ENCODE data around the gene SPDEF. TPM values are rescaled to one million over a fixed set of nuclear protein-coding genes. Genes with fewer than 3 reads are reported as not detected.

SPDEF gene
- polyA plus RNA-seq, 1 donor from 2014 or later, result not detected

DNA sequence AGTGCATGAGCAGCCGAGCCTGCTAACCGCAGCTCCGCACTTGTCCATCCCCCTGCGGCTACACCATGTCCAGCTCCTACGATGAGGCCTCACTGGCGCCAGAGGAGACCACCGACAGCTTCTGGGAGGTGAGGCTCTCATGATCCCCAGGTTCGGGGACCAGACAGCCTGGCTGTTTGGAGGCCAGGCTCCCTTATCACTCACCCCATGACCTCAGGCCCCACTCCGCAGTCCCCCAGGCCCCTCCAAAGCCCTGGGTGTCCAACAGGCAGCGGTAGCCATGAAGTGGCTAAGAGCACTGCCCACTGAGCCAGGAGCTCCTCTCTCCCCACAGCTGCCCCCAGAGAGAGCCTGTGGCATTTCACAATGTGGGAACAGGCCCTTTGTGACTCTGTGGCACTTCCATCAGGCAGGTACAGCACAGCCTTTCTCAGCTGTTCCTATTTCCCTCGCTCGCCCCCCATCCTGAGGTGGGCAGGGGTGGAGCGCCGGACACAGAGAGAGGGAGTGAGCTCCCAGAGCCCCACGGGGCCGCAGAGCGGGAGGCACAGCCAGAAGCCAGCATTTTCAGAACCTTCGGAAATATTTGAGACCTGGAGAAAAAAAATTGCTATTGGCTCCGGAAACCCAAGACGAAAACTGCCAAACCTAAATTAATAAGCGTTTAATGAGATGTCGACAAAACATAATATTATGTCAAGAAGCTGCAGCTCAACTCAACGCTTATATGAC lies 29.7 kb downstream of the SPDEF start:
- peak overlapping the region in 1 of 4 donors; percentile 83 for H3K4me3 Mint-ChIP-seq
- H3K27me3 Mint-ChIP-seq, result no peaks in the 10 kb centered on the region
- peaks cover 0 to 2% (median 0%) of the 10 kb centered on the region in 3 donors for H3K4me1 Mint-ChIP-seq
- H3K36me3 Mint-ChIP-seq, result peaks cover 3% of the 10 kb centered on the region
- peaks cover 0 to 2% (median 0%) of the 10 kb centered on the region in 3 donors for H3K9me3 Mint-ChIP-seq
- no peak overlapping the region for H3K27ac Mint-ChIP-seq

DNA sequence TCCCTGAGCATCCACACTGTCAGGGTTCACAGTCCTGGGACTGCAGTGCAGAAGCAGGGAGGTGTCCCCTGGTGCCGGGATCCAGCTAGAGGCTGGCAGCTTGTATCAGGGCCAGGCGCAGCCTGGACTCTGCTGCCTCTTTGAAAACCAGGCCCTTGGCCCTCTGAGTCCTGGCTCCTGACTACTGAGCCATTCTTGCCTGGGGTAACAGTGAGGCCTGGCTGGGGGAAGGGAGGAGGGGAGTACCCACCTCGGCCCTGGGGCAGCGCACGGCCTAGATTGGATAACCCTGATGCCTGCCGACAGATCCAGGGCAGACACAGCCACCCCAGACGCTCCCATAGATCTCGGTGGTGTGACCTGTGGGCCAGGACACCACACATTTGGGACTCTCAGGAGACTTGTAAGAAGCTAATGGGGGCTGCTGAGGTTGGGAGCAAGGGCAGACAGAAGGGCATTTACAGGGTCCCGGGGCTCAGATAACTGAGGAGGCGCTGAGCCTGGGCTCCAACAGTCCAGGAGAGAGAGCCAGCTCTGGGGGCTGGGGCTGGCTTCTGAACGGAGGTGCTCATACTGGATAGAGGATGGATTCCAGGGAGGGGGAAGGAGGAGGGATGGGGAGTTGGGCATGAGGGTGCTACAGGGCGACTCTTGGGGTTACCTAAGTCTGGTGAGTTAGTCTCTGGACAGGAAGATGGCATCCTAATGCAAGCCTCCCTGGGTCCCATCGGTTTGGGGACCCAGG lies 30.5 kb downstream of the SPDEF start:
- no peak overlapping the region for H3K27ac Mint-ChIP-seq
- H3K27me3 Mint-ChIP-seq, result no peaks in the 10 kb centered on the region
- H3K36me3 Mint-ChIP-seq, result peaks cover 3% of the 10 kb centered on the region
- H3K9me3 Mint-ChIP-seq, result peaks cover 0 to 2% (median 0%) of the 10 kb centered on the region in 3 donors
- H3K4me1 Mint-ChIP-seq, result peaks cover 0 to 2% (median 0%) of the 10 kb centered on the region in 3 donors
- H3K4me3 Mint-ChIP-seq, result no peak overlapping the region

DNA sequence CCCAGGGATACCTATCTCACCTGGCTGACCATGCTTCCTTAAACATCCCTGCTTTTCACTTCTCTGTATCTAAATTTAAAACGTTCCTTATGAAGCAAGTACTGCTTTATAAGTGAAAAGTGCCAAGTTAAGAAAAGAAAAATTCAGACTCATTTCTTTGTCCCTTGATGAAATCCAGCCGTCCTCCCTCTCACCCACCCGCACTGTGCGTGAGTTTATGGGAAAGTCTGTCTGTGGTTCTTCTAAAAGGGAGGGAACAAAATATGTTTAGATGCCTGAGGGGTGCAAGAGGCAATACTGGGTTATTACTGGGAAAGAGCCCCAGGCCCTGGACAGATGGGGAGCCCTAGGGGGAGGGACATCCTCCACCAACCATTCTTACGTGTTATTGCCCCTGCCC lies 31.2 kb downstream of the SPDEF start:
- Mint-ChIP-seq H3K4me1 (peaks cover 0 to 2% (median 0%) of the 10 kb centered on the region in 3 donors), H3K27me3 (no peaks in the 10 kb centered on the region), H3K27ac (no peak overlapping the region), H3K36me3 (peaks cover 3% of the 10 kb centered on the region), H3K4me3 (peak overlapping the region in 1 of 4 donors; percentile 81), H3K9me3 (peaks cover 0 to 2% (median 0%) of the 10 kb centered on the region in 3 donors)

DNA sequence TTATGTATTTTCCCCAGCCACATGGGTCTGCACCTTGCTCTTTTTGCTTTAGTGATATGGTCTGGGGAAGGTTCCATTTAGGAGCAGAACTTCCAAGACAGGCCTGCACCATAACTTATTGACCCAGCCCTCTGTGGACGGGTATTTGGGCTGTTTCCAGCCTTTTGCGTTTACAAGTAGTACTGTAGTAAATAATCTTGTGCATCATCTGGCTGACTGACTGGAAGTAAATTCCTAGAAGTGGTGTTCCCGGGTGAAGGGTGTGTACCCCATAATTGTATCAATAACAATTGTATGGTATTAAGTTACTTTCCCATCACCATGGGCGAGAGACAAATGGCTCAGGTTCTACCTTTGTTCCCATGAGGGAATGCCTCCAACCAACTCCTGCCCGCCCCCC lies 31.6 kb downstream of the SPDEF start:
- Mint-ChIP-seq H3K4me3 (no peak overlapping the region), H3K27ac (no peak overlapping the region), H3K36me3 (peaks cover 3% of the 10 kb centered on the region), H3K27me3 (no peaks in the 10 kb centered on the region), H3K9me3 (peaks cover 0 to 2% (median 0%) of the 10 kb centered on the region in 3 donors), H3K4me1 (peaks cover 0 to 2% (median 0%) of the 10 kb centered on the region in 3 donors)

DNA sequence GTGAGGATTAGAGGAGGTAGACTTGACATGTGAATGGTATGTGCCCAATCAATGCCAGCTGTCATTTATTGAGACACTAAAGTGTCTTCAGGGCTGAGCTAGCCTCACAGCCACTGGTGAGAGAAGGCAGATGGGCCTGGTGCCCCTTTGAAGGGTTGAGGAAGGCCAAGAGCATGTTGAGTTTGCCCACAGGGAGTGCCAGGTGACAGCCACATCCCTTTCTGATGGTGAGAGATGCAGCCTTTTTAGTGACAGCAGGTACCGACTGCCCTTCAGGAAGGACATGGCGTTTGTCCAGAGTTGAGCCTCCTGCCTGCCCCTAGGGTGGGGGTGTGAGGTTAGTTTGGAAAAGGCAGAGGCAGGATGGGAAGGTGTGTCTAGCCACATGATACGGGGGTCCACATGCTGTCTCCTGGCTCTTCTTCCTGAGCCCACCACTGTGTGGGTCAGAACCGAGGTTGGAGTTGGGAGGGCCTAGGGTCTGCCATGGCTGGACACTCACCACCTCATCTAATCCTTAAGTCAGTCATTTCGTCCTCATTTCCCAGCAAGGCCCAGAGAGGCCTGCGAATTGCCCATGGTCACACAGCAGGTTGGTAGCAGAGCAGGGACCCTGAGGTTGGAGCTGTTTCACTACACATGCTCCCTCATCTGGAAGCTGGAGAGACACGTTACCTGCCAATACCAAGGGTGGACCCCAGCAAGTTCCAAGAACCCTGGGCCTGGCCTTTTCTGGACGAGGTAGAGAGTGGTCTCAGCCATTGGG lies 32.5 kb downstream of the SPDEF start:
- H3K4me1 Mint-ChIP-seq, result peaks cover 0 to 2% (median 0%) of the 10 kb centered on the region in 3 donors
- no peaks in the 10 kb centered on the region for H3K27me3 Mint-ChIP-seq
- peak overlapping the region in 1 of 3 donors; percentile 25 for H3K27ac Mint-ChIP-seq
- peaks cover 3% of the 10 kb centered on the region for H3K36me3 Mint-ChIP-seq
- H3K9me3 Mint-ChIP-seq, result peaks cover 0 to 2% (median 0%) of the 10 kb centered on the region in 3 donors
- no peak overlapping the region for H3K4me3 Mint-ChIP-seq

DNA sequence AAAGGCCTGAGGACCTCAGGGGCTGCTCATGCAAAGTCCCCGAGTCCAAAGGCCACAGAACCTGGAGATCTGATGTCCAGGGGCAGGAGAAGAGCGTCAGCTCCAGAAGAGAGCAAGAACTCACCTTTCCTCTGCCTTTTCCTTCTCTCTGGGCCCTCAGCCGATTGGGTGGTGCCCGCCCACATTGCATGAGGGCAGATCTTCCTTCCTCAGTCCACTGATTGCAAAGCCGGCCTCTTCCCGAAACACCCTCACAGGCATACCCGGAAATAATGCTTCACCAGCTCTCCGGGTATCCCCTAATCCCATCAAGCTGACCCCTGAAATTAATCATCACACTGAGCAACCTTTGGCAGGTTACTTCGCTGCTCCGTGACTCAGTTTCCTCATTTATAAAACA lies 33.4 kb downstream of the SPDEF start:
- Mint-ChIP-seq H3K4me3 (no peak overlapping the region), H3K4me1 (peaks cover 0 to 2% (median 0%) of the 10 kb centered on the region in 3 donors), H3K9me3 (no peaks in the 10 kb centered on the region), H3K27me3 (no peaks in the 10 kb centered on the region), H3K27ac (no peak overlapping the region), H3K36me3 (no peaks in the 10 kb centered on the region)

DNA sequence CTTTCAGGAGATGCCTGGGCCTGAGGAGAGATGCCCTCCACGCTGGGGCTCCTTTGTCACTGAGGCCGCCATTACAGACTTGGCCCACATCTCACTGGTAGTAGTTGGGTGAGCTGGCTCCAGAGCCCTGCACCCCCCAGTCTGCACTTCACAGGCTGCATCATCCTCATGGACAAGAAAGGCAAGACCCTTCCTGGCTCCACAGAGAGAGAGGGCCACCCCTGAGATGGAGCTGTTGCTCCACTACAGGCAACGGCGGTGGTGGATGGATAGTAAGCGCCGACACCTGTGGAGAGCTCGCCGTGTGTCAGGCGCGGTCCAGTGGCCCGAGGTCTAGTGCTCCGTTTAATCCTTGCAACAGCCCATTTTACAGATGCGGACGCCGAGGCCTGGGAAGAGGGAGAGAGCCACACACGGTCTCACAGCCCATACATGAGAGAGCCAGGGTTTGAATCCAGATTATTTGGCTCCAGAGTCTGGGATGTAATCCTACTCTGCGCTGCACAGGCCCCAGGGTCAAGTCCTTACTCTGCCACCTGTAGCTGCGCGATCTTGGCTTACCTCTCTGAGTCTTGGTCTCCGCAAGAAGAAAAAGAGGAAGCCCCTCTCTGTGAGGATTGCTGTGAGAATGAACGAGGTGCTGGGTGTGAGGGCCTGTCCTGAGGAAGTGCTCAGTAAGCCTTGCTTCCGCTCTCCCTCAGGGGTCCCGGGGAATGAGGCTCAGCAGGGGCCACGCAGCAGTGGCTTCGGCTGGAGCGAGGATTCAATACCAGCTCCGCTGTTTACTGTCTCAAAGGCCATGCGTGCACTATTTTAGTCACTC lies 34.5 kb downstream of the SPDEF start:
- H3K27me3 Mint-ChIP-seq, result no peaks in the 10 kb centered on the region
- H3K9me3 Mint-ChIP-seq, result no peaks in the 10 kb centered on the region
- no peaks in the 10 kb centered on the region for H3K36me3 Mint-ChIP-seq
- H3K4me1 Mint-ChIP-seq, result no peaks in the 10 kb centered on the region
- no peak overlapping the region for H3K27ac Mint-ChIP-seq
- no peak overlapping the region for H3K4me3 Mint-ChIP-seq

DNA sequence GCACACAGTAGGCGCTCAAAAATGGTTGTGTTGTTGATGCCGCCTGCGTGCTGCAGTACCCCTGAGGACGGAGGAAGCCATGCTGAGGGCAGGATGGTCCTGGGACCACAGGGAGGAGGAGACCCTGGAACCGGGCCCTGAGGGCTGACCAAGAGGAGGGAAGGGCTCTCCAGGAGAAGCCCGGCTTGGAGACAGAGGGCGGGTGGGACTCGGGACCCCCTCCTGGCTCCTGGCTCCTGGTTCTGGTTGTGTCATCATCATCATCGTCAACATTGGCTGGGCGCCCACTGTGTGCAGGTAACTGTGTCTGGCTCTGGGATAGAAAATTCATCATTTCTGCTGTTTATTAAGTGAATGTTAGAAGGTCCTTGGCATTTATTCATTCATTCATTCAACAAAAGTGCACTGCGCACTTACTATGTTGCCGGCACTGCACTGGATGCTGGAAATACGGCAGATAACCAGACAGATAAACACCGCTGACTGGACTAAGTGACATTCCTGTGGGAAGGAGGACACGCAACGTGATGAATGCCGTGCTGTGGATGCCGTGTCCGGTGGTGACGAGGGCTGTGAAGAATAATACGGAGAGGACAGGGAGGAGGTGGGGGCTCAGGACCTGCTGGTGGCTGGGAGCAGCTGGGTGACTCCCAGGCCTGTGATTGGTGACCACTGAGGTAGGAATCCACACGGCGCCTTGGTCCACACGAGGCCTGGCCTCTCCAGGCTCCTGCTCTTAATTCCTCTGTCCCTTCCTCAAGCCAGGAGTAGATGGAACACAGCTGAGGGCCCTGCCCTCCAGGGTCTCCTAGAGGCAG lies 35.3 kb downstream of the SPDEF start:
- Mint-ChIP-seq H3K36me3 (no peaks in the 10 kb centered on the region), H3K4me1 (no peaks in the 10 kb centered on the region), H3K9me3 (no peaks in the 10 kb centered on the region), H3K4me3 (peak overlapping the region in 1 of 4 donors; percentile 84), H3K27me3 (no peaks in the 10 kb centered on the region), H3K27ac (peak overlapping the region in 1 of 3 donors; percentile 77)

DNA sequence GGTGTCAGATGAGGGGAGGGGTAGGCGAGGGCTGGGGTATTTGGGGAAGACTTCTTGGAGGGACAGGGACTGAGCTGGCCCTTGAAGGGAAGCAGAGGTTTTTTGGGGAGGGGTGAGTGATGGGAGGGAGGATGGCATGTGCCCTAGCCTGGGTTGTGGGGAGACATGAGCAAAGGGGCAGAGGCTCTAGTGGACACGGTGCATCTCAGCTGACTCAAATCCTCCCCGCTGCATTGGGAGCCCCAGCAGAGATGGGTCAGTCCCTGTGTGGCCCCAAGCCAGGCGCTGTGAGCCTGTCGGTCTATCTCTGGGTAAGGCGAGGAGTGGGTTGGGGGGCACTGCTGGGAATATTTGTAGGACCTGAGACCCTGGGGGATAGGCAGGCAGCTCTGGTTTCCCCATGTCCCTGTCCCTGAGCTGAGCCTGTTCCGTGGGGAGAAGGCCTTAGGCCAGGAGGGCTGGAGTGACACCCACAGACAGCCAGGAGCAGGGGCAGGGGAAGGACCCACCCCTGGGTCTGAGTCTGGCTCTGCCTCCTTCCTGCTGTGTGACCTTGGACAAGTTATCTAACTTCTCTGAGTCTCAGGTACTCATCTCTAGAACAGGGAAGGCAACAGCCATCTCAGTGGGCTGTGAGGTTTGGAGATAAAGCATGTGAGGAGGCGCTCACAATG lies 36.0 kb downstream of the SPDEF start:
- Mint-ChIP-seq H3K27ac (peak overlapping the region in 1 of 3 donors; percentile 77), H3K36me3 (no peaks in the 10 kb centered on the region), H3K4me1 (no peaks in the 10 kb centered on the region), H3K27me3 (no peaks in the 10 kb centered on the region), H3K9me3 (no peaks in the 10 kb centered on the region), H3K4me3 (peak overlapping the region in 1 of 4 donors; percentile 84)

DNA sequence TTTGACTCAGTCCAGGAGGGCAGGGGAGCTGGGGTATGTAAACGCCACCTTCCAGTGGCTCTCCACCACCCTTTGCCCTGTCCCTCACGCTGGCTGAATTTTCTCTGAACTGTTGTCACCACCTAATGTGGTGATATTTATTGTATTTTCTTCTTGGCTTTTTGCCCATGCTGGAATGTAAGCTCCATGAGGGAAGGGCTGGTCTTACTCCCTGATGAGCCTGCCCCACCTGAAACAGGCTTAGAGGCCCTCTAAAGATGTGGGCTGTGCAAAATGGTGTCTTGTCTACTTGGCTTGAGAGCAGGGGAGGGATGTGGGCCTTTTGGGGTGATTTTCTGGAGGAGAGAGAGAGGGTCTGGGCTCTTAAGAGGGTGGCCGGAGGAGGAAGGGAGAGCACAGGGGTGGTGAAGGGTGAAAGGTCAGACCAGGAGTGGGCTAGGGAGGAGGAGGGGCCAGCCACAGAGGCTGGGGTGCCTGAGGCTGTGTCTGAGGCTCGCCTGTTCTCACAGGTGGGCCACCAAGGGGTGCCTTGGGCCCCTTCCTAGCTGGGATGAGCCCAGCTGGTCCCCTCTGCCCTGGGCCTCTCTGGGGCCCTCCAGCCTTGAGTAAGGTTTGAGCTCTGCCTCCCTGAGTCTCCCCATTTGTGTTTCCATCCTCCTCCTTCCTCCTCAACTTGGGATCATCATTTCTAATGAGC lies 37.3 kb downstream of the SPDEF start:
- Mint-ChIP-seq H3K36me3 (no peaks in the 10 kb centered on the region), H3K9me3 (no peaks in the 10 kb centered on the region), H3K27me3 (peaks cover 1% of the 10 kb centered on the region), H3K27ac (no peak overlapping the region), H3K4me3 (no peak overlapping the region), H3K4me1 (no peaks in the 10 kb centered on the region)

DNA sequence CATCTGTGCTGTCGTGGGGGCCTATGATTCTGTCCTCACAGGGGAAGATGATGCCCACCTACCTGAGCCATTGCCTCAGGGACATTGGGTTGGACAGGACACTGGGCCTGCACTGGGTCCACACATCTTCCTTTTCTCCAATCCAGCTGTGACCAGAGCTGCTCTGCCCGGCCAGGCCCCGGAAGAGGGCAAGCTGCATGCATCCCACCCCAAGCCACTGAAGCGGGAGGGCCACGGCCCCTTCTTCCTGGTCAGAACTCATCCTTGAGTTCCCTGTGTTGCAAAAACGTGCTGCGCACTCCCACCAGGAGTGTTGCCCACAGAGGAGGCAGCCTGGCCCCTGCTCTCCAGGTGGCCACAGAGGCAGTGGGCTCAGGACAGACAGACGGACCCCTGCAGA lies 38.2 kb downstream of the SPDEF start:
- Mint-ChIP-seq H3K9me3 (no peaks in the 10 kb centered on the region), H3K27me3 (peaks cover 1% of the 10 kb centered on the region), H3K4me1 (no peaks in the 10 kb centered on the region), H3K4me3 (no peak overlapping the region), H3K27ac (no peak overlapping the region), H3K36me3 (no peaks in the 10 kb centered on the region)

DNA sequence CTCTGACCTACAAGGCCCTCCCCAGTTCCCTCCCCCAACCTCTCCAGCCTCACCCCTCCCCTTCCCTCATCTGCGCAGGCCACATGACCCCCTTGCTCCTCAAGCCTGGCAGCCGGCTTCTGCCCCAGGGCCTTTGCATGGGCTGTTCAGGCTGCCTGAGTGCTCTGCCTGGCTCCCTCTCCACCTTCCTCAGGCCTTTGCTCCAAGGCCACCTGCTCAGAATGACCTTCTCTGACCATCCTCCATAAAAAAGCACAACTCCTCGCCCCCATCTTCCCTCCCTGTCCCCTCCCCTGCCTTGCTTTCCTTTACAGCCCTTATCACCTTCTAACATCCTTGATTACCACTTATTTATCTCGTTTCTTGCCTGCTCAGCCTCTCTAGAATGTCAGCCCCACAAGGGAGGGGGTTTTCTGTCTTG lies 38.7 kb downstream of the SPDEF start:
- Mint-ChIP-seq H3K4me1 (no peaks in the 10 kb centered on the region), H3K27ac (no peak overlapping the region), H3K9me3 (no peaks in the 10 kb centered on the region), H3K4me3 (no peak overlapping the region), H3K36me3 (no peaks in the 10 kb centered on the region), H3K27me3 (peaks cover 1% of the 10 kb centered on the region)

Data from IgD-negative memory B cell (primary cell).